GM18873 (cell line): ENCODE data around the gene TRIM22.

ENCODE experiments used
- ATAC-seq: cut with Tn5 transposase; IDR thresholded peaks from one replicate; pipeline ENCODE4 v1.9.1; 2021; ENCODE audit warnings: mild to moderate bottlenecking, moderate library complexity, moderate number of reproducible peaks; ENCODE audit not compliant: unreplicated experiment, low FRiP score

Gene TRIM22

DNA sequence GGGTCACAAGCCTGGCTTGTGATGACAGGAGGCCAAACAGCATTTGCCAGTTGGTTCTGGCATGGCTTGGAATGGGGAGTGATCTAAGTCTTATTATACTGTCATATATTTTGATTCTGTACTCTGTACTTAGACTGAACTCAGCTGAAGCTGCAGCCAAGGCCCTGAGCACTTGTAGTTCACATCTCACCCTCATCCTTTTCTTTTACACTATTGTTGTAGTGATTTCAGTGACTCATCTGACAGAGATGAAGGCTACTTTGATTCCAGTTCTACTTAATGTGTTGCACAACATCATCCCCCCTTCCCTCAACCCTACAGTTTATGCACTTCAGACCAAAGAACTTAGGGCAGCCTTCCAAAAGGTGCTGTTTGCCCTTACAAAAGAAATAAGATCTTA lies 47.5 kb downstream of the TRIM22 start:
- ATAC-seq = no peak

DNA sequence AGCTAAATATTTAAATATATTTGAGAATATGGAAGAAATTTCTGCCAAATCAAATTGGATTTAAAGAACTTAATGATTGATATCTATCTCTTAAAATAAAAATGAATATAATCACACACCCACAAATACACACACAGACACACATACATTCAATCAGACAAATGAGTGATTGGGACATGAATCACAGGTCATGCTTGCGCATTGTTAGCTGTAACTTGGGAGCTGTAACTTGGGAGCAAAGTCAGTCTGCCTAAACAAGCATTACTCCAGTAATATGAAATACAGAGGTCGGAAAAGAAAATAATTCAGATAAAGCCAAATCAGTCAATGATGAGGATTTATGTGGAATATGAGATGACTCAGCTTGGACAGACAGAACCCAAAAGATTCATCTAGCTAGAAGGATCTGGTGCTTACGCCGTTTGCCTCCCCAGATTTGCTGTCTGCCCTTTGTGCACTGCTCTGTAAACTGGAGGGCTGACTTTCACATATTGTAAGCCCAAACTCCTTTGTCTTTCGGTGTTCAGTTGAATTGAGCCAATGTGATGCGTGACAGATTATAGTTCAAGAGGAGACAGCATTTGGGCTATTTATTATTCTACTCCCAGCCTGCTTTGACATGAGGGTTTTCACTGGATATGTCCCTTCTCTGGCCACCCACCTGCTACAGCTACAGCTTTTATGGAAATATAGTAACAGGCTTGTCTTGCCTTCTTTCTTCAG lies 48.2 kb downstream of the TRIM22 start:
- ATAC-seq = no peak

DNA sequence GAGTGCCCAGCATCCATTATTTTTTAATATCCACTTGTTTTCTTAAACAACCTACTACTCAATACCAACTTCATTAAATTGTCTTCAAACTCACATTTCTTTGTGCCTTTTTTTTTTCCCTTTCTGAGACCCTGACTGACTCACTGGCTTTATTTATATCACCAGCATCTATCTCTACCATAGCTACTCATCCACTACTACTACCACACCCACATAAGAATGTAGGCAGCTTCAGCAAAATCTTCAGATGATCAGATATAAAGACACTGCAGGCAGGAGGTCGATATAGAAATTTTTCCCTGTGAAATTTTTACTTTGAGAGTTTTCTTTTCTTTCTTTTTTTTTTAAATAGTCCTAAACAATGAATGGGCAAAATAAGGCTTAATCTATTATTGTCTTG lies 48.8 kb downstream of the TRIM22 start:
- no peak for ATAC-seq

- no peak for ATAC-seq
Measured at GRCh38 chr11:5746614-5747013, 57.0 kb downstream of the TRIM22 start.

- no peak for ATAC-seq
Measured at GRCh38 chr11:5749836-5750235, 60.2 kb downstream of the TRIM22 start.

- no peak for ATAC-seq
Measured at GRCh38 chr11:5753943-5754342, 64.4 kb downstream of the TRIM22 start, which contains the start of gene OR52N4. Gene OR52N4, plus strand, starts transcription at chr11:5754243. Its CDS starts 498 bp downstream, at chr11:5754741.
